ENCODE measurements around the gene CNTD1. TPM values are rescaled to one million over a fixed set of nuclear protein-coding genes. Genes with fewer than 3 reads are reported as not detected.

The CNTD1 gene
- total RNA-seq, 2 experiments from 2014 or later = not detected

GRCh38 chr17:42795465-42795864 is 3.2 kb upstream of the CNTD1 start:
- DNase-seq = no peak
- CTCF ChIA-PET = interaction anchor here (1.2 kb wide), 1 partner anchor 28 kb away, joined by 3 read pairs; the partner anchor contains the start of gene BECN1
- POLR2A ChIA-PET = no interaction called here
- peaks cover 4% of the 10 kb centered on the region for H3K36me3 Mint-ChIP-seq
- H3K4me1 Mint-ChIP-seq (ENCODE audit: low read depth) = peaks cover 18% of the 10 kb centered on the region
- H3K27me3 Mint-ChIP-seq = no peaks in the 10 kb centered on the region
- intact Hi-C loops (cut with micrococcal nuclease) = no loop called here
- no peak overlapping the region for H3K4me3 Mint-ChIP-seq
- no peaks in the 10 kb centered on the region for H3K9me3 Mint-ChIP-seq
- no peak overlapping the region for H3K27ac Mint-ChIP-seq

GRCh38 chr17:42796066-42796758 is 2.4 kb upstream of the CNTD1 start:
- no peak for DNase-seq

DNA sequence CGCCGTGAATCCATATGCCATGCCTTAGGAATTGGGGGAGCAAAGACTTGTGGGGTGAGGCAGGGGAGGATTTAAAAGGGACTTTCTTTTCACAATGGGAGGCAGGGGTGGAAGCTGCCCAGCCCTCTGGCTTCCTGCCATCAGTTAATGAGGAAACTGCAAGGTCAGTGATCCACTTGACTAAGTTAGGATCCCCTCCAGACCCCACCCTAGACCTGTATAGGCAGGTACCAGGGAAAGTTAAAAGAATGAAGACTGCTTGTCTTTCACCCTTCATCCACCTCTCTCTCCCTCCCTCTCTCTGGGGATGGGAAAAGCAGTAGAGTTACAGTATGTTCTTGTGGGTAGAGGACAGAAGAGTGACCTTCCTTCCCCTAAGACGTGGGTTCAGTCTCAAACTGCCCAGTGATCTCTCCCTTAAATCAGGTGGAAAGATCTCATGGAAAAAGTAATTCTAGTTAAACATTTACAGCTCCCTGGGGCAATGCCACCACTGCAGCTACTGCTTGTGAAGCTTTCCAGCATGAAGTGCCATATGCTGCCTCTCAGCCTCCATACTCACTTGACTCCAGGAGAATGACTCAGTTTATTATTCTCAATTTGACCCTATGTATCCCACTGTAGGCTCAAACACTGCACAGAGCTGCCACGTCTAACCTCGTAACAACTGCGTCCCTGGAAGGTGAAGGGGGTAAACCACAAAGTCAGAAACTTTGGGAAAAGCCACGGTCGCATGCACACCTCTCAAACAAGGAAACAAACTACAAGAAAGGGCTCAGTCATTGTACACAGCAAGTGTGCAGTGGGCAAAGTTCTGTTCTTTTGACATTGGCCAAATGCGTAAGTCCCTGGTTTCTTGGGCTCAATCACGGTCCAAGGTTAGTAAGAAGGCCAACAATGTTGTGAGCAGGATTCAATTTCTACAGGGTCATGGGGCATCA is 1.3 kb upstream of the CNTD1 start:
- H3K9me3 Mint-ChIP-seq = no peaks in the 10 kb centered on the region
- H3K4me1 Mint-ChIP-seq (ENCODE audit: low read depth) = peaks cover 18% of the 10 kb centered on the region
- H3K27ac Mint-ChIP-seq = no peak overlapping the region
- ChIA-PET CTCF (interaction anchor here (0.6 to 1.4 kb wide), 4 partner anchors 21 to 27 kb away, joined by 3 to 5 read pairs (median 4); partner anchors contain the start of genes BECN1 and VPS25), POLR2A (interaction anchor here (1.0 to 1.8 kb wide), 2 partner anchors 36 to 114 kb away, joined by 3 to 4 read pairs; partner anchors contain the start of gene PSME3)
- no peaks in the 10 kb centered on the region for H3K27me3 Mint-ChIP-seq
- H3K4me3 Mint-ChIP-seq = peak overlapping the region; percentile 90
- no peak for DNase-seq
- H3K36me3 Mint-ChIP-seq = peaks cover 4% of the 10 kb centered on the region
- intact Hi-C loops (cut with micrococcal nuclease) = no loop called here

More at GRCh38 chr17:42796066-42796758, 2.4 kb upstream of the CNTD1 start:
- intact Hi-C loops (cut with micrococcal nuclease) = no loop called here
- Mint-ChIP-seq H3K27me3 (no peaks in the 10 kb centered on the region), H3K36me3 (peaks cover 4% of the 10 kb centered on the region), H3K27ac (no peak overlapping the region), H3K4me3 (no peak overlapping the region), H3K9me3 (no peaks in the 10 kb centered on the region), H3K4me1 (ENCODE audit: low read depth) (peaks cover 18% of the 10 kb centered on the region)
- POLR2A ChIA-PET = no interaction called here
- CTCF ChIA-PET = interaction anchor here (1.2 kb wide), 1 partner anchor 28 kb away, joined by 3 read pairs; the partner anchor contains the start of gene BECN1

- peaks cover 18% of the 10 kb centered on the region for H3K4me1 Mint-ChIP-seq (ENCODE audit: low read depth)
Observed at GRCh38 chr17:42798011-42798382, 664 bp upstream of the CNTD1 start.

DNA sequence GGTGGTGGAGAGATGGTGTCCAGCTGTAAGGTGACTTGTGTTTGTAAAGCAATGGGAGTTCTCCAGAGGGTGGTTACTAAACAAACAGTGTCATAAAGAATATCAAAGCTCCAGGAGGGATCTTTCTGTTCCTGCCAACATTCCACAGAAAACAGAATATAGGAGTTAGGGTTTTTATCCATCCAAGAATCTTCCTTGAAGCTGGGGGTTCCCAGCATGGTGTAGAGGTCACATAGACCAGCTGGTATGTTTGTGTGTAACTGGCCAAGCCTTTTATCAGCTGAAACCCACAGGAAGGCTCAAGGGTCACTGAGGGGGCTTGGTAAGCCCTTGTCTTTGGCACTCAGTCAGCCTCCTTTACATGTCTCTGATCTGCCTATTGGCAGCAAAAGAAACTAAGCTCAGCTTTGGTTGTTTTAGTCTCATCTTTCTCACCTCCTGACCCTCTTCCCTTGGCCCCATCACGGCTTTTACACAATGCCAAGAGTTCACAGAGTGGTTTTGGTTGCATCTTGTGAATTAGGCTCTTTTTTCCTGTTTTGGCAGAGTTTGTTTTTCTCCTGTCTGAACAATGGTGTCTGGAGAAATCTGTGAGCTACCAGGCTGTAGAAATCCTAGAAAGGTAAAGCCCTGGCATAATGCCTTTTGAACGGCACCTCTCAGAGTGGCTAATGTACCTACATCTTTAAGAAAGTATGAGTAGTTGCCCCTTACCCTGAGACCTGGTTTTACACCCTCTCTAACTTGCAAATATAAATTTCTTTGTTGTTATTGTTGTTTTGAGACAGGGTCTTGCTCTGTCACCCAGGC is 4.6 kb downstream of the CNTD1 start:
- Mint-ChIP-seq H3K27me3 (no peaks in the 10 kb centered on the region), H3K9me3 (no peaks in the 10 kb centered on the region), H3K4me3 (no peak overlapping the region), H3K27ac (peak overlapping the region; percentile 38), H3K4me1 (ENCODE audit: low read depth) (peaks cover 7% of the 10 kb centered on the region), H3K36me3 (no peaks in the 10 kb centered on the region)
- ChIA-PET POLR2A (no interaction called here), CTCF (interaction anchor here (1.2 to 3.6 kb wide), 4 partner anchors 17 to 40 kb away, joined by 4 to 14 read pairs (median 6); partner anchors contain the start of gene BECN1)
- intact Hi-C loops (cut with micrococcal nuclease) = no loop called here
- DNase-seq = no peak

More at GRCh38 chr17:42798011-42798382, 664 bp upstream of the CNTD1 start:
- no peak for DNase-seq
- no peak overlapping the region for H3K27ac Mint-ChIP-seq
- intact Hi-C loops (cut with micrococcal nuclease) = no loop called here
- H3K4me3 Mint-ChIP-seq = peak overlapping the region; percentile 90
- peaks cover 4% of the 10 kb centered on the region for H3K36me3 Mint-ChIP-seq
- ChIA-PET POLR2A (interaction anchor here (1.0 to 1.8 kb wide), 4 partner anchors 24 to 518 kb away, joined by 3 to 7 read pairs (median 4); partner anchors contain the start of genes PSME3 and VPS25), CTCF (interaction anchor here (0.6 to 1.4 kb wide), 6 partner anchors 20 to 780 kb away, joined by 3 to 5 read pairs (median 4); partner anchors contain the start of genes BECN1 and VPS25)
- H3K9me3 Mint-ChIP-seq = no peaks in the 10 kb centered on the region
- no peaks in the 10 kb centered on the region for H3K27me3 Mint-ChIP-seq

DNA sequence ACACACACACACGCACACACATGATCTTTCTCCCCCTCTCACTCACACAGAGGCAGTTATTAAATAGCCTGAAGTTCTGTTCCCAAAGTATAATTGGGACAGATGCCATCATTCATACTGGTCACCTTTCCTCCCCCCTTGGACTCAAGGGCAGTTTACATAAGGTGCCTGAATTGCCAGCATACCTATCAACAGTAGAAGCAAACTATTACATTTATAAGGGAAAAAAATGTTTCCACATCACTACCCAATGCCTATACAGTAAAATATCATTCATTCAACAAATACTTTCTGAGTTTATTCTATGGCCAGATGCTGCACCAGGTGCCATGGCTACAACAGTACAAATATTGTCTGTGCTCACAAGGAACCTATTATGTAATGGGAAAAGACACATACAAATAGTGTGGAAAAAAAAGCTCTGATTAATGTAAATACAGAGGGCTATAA is 6.3 kb downstream of the CNTD1 start:
- H3K36me3 Mint-ChIP-seq = no peaks in the 10 kb centered on the region
- no peaks in the 10 kb centered on the region for H3K4me1 Mint-ChIP-seq (ENCODE audit: low read depth)
- no peak overlapping the region for H3K27ac Mint-ChIP-seq
- no peaks in the 10 kb centered on the region for H3K9me3 Mint-ChIP-seq
- H3K4me3 Mint-ChIP-seq = no peak overlapping the region
- intact Hi-C loops (cut with micrococcal nuclease) = no loop called here
- DNase-seq = no peak
- ChIA-PET CTCF (interaction anchor here (1.0 to 1.7 kb wide), 2 partner anchors 13 to 19 kb away, joined by 3 to 6 read pairs; partner anchors contain the start of gene BECN1), POLR2A (no interaction called here)
- no peaks in the 10 kb centered on the region for H3K27me3 Mint-ChIP-seq

- H3K36me3 Mint-ChIP-seq = peaks cover 9% of the 10 kb centered on the region
- CTCF ChIA-PET = interaction anchor here (0.8 to 1.2 kb wide), 2 partner anchors 12 to 14 kb away, joined by 3 to 4 read pairs; no protein-coding TSS in a partner anchor
- POLR2A ChIA-PET = no interaction called here
- H3K9me3 Mint-ChIP-seq = no peaks in the 10 kb centered on the region
- H3K4me1 Mint-ChIP-seq (ENCODE audit: low read depth) = no peaks in the 10 kb centered on the region
- no peak overlapping the region for H3K27ac Mint-ChIP-seq
- intact Hi-C loops (cut with micrococcal nuclease) = no loop called here
- no peak for DNase-seq
- no peak overlapping the region for H3K4me3 Mint-ChIP-seq
- H3K27me3 Mint-ChIP-seq = no peaks in the 10 kb centered on the region
Observed at GRCh38 chr17:42806249-42806648, 7.6 kb downstream of the CNTD1 start.

DNA sequence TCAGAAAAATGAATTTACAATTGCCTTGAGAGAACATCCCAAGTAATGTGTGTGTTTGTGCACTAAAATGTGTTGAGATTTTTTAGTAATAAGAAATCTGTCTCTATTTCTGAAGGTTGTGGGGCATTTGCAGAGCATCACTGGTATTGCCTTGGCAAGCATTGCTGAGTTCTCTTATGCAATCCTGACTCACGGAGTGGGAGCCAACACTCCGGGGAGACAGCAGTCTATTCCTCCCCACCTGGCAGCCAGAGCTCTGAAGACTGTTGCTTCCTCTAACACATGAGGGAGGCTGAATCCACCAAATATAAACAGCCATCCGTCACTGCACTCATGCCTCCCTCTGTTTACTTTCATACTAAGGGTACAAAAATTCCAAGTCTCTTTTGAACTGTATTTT is 10.6 kb downstream of the CNTD1 start:
- intact Hi-C loops (cut with micrococcal nuclease) = no loop called here
- Mint-ChIP-seq H3K36me3 (peaks cover 16% of the 10 kb centered on the region), H3K4me3 (no peak overlapping the region), H3K4me1 (ENCODE audit: low read depth) (no peaks in the 10 kb centered on the region), H3K27ac (no peak overlapping the region), H3K9me3 (no peaks in the 10 kb centered on the region), H3K27me3 (no peaks in the 10 kb centered on the region)
- ChIA-PET POLR2A (no interaction called here), CTCF (interaction anchor here (0.7 to 1.5 kb wide), 3 partner anchors 11 to 130 kb away, joined by 3 read pairs; no protein-coding TSS in a partner anchor)
- no peak for DNase-seq

GRCh38 chr17:42814633-42815399 is 16.2 kb downstream of the CNTD1 start:
- Mint-ChIP-seq H3K27me3 (no peaks in the 10 kb centered on the region), H3K27ac (no peak overlapping the region), H3K9me3 (no peaks in the 10 kb centered on the region), H3K4me1 (ENCODE audit: low read depth) (no peaks in the 10 kb centered on the region), H3K4me3 (no peak overlapping the region), H3K36me3 (peaks cover 53% of the 10 kb centered on the region)
- ChIA-PET CTCF (interaction anchor here (1.2 to 3.0 kb wide), 2 partner anchors 10 to 19 kb away, joined by 4 to 15 read pairs; partner anchors contain the start of gene BECN1), POLR2A (no interaction called here)
- DNase-seq = no peak
- intact Hi-C loops (cut with micrococcal nuclease) = no loop called here

GRCh38 chr17:42817866-42818265 is 19.2 kb downstream of the CNTD1 start:
- H3K36me3 Mint-ChIP-seq = peaks cover 56% of the 10 kb centered on the region
- H3K4me3 Mint-ChIP-seq = no peak overlapping the region
- CTCF ChIA-PET = interaction anchor here (0.9 to 4.4 kb wide), 6 partner anchors 10 to 112 kb away, joined by 3 to 20 read pairs (median 4); partner anchors contain the start of genes CNTD1 and COA3
- intact Hi-C loops (cut with micrococcal nuclease) = no loop called here
- H3K9me3 Mint-ChIP-seq = no peaks in the 10 kb centered on the region
- no peaks in the 10 kb centered on the region for H3K27me3 Mint-ChIP-seq
- POLR2A ChIA-PET = no interaction called here
- H3K4me1 Mint-ChIP-seq (ENCODE audit: low read depth) = peaks cover 15% of the 10 kb centered on the region
- H3K27ac Mint-ChIP-seq = no peak overlapping the region
- no peak for DNase-seq
